Activated CD4-positive, alpha-beta T cell treated with anti-CD3 and anti-CD28 coated beads, Interleukin-2, amount 50 U/mL, for 24 hours (primary cell): Measurements from ENCODE around the gene QPRT.
"Not testable (repeated sequence)": the region's sequence is repeated elsewhere in the genome, so short reads cannot be mapped to it uniquely, and the experiment has no call there.

ENCODE experiments used
- DNase-seq, 2 donors: peaks; one replicate each; pipeline ENCODE4 v3.0.0-alpha.2; 2020; ENCODE audit warnings: low read depth in 1 of 2, low spot score in 1 of 2

Gene QPRT

DNA sequence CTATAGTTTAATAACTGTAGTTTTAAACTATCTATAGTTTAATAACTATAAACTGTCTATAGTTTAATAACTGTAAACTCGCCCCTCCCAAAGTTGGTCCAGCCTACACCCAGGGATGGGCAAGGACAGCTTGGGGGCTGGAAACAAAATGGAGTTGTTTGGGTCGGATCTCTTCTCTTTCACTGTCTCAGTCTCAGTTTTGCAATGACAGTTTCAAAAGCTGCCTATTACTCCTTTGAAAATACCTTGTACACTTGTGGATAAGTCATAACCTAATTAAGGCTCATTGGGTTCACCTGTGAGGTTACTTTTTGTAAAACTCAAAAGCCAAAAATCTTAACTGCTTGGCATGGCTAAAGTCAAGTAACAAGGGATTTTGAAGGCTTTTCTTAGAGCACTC, 35.4 kb downstream of the QPRT start:
- DNase-seq = no peak

DNA sequence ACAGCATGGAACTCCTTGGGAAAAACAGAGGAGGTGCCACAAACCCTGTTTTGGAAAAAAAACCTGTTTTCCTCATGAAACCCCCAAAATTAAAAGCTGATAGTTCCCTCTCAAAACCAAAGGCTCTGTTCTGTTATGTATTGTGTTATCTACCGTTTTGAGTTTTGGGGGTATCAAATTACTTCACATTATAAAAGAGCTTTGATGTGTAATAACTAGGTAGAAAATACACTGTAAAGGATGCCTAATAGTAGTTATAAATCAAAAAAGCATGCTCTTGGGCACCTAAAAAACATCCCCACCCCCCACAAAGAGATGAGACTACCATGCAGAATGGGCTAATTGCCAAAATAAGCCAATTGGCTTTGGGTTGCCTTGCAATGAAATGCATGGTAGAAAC, 36.0 kb downstream of the QPRT start:
- no peak for DNase-seq

DNA sequence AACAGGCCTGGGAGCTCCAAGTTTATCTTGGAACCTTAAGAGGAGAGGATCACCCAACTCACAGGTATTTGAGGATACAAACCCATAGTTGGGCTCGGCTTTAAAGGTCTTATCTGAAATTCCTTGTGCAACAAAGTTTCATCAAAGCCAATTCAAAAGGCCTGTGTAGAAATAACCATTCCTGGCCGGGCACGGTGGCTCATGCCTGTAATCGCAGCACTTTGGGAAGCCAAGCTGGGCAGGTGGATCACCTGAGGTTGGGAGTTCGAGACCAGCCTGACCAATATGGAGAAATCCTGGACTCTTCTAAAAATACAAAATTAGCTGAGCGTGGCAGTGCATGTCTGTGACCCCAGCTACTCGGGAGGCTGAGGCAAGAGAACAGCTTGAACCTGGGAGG, 38.1 kb downstream of the QPRT start:
- DNase-seq = no peak

DNA sequence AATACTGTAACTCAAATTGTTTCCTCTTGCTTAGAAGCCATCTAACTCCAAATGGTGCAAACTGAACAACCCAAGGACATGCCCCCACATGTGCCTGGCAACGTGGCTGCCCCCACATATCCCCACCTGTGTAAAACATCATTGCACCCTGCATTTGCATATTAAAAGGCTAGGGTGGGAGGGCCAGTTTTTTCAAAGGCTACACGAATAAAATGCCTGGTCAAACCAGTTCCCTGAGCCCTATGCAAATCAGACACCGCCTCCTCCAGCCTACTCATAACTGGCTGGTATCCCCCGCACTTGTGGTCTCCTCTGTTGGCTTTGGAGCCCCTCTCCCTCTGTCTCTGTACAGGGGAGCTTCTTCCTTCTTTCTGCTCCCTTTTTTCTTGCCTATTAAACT, 40.1 kb downstream of the QPRT start:
- no peak for DNase-seq

DNA sequence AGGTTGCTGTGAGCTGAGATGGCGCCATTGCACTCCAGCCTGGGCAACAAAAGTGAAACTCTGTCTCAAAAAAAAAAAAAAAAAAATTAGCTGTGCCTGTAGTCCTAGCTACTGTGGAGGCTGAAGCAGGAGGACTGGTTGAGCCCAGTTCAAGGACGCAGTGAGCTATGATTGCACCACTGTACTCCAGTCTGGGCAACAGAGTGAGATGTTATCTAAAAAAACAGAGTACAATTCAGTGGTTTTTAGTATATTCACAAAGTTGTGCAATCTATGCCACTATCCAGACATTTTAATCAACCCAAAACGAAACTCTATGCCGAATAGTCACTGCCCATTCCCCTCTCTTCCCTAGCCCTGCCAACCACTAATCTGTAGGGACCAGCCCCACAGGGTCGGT, 41.7 kb downstream of the QPRT start:
- DNase-seq = no peak

DNA sequence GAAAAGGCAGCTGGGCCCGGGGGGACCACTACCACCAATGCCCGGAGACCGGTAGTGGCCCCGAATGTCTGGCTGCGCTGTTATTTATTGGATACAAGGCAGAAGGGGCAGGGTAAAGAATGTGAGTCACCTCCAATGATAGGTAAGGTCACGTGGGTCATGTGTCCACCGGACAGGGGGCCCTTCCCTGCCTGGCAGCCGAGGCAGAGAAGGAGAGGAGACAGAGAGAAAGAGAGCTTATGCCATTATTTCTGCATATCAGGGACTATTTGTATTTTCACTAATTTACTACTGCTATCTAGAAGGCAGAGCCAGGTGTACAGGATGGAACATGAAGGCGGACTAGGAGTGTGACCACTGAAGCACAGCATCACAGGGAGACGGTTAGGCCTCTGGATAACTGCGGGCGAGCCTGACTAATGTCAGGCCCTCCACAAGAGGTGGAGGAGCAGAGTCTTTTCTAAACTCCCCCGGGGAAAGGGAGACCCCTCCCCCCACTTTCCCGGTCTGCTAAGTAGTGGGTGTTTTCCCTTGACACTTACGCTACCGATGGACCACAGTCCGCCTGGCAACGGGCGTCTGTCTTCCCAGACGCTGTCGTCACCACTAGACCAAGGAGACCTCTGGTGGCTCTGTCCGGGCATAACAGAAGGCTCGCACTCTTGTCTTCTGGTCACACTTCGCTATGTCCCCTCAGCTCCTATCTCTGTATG, 42.3 kb downstream of the QPRT start:
- DNase-seq = not testable (repeated sequence)

DNA sequence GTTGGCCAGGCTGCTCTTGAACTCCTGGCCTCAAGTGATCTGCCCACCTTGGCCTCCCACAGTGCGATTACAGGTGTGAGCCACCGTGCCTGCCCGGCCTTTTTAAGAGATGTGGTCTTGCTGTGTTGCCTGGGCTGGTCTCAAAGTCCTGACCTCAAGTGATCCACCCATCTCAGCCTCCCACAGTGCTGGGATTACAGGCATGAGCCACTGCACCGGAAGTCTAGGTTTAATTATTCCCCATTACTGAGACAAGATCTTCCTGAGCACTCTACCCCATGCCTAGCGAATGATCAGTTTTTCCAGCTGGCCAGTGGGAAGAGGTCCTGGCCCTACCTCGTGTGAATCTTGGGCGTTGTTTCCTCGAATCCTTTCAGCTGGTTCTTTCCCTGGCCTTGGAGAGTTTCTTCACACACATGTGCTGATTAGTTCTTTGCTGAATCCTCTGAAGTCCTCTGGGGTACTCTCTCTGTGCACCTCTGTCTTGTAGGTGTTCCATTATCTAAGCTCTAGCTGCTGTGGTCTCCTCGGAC, 47.9 kb downstream of the QPRT start:
- no peak for DNase-seq

DNA sequence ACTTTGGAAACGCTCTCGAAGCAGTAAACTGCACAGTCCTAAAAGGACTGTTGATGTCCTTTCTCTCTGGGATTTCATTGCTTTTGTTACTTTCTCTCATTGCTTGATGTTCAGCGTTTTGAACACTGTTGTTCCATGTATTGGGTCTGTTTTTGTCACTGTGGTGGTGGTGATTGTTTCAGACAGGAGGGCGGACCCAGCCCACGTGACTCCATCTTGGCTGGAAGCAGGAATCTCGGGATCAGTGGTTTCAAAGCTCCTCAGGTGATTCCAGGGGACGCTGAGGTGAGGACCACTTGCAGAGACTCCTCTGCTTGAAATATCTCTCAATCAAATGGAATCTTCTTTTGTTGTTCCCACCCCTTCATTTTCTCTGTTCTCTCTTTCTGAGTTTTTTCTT, 48.5 kb downstream of the QPRT start:
- no peak for DNase-seq

DNA sequence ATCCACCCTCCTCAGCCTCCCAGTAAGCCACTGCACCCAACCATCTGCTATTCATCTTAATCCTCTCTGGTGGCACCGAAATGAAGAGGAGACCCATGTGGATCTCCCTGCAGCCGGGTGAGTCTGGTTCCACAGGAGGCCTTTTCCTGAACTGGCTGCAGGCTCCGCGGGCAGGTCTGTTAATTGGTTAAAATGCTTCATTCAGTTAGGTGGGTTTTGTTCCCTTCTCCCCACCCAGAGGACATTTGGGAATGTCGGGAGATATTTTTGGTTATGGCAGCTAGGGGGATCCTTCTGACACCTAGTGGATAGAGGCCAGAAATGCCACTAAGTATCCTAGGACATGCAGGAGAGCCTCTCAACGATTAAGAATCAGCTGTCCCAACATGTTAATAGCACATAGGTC, 50.1 kb downstream of the QPRT start:
- DNase-seq = no peak

DNA sequence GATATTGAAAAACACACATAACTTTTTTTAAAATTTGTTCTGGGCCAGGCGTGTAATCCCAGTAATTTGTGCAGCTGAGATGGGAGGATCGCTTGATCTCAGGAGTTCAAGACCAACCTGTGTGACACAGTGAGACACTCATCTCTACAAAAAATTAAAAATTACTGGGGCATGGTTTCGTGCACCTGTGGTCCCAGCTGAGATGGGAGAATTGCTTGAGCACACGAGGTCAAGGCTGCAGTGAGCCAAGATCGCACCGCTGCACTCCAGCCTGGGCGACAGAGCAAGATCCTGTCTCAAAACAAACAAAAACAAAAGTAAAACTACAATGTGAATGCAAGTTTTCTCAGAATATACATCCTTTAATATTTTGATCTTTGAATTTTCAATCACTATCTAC, 51.7 kb downstream of the QPRT start:
- DNase-seq = no peak

DNA sequence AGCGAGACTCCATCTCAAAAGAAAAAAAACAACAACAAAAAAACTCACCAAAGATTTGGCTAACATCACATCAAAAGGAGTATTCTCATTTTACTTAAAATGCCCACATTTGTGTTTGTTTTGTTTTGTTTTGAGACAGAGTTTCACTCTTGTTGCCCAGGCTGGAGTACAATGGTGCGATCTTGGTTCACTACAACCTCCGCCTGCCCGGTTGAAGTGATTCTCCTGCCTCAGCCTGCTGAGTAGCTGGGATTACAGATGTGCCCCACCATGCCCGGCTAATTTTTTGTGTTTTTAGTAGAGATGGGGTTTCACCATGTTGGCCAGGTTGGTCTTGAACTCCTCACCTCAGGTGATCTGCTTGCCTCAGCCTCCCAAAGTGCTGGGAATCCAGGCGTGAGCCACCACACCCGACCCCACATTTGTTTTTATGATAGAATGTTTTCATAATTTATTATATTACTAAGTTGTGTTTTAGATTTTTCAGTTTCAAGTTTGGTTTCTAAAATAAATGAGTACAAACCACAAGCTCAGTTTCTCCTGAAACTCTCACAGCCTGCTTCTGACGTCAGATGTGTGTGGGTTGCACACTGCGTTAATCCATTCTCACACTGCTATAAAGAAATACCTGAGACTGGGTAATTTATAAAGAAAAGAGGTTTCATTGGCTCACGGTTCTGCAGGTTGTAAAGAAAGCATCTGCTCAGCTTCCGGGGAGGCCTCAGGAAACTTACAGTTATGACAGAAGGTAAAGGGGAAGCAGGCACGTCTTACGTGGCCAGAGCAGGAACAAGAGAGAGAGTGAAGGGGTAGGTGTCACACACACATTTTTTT, 53.0 kb downstream of the QPRT start:
- peak; percentile 46 to 84 for DNase-seq

DNA sequence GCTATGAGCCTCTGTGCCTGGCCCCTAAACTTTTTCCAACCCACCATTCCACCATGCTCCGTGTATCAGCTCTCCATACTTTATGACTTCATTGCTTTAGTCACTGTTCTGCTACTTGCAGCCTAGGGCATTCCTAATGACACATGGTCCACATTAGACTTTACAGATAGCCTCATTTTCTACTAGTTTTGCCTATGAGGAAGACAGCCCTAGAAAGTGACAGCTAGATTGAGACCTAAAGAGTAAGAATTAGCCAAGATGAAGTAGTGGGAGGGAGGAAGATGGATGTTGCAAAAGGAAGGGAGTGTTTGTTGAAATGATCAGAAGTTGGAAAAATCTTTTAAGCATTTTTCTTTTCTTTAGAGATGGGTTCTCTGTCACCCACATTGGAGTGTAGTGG, 55.8 kb downstream of the QPRT start:
- DNase-seq = no peak

DNA sequence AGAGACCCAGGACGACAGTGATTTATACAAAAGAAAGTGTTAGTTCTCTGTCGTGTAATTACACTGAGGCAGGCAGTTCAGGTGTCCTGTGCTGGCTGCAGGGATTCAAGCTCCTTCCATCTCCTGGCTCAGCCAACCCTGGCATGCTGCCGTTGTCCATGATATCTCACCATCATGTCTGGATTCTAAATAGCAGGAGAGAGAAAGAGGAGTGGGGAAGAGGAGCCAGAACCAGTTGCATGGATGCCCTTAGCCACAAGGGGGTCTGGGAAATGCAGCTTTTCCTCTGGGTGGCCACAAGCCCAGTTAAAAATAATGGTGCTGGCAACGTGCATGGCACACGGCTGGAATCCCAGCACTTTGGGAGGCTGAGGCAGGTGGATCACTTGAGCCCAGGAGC, 57.1 kb downstream of the QPRT start:
- DNase-seq = no peak

DNA sequence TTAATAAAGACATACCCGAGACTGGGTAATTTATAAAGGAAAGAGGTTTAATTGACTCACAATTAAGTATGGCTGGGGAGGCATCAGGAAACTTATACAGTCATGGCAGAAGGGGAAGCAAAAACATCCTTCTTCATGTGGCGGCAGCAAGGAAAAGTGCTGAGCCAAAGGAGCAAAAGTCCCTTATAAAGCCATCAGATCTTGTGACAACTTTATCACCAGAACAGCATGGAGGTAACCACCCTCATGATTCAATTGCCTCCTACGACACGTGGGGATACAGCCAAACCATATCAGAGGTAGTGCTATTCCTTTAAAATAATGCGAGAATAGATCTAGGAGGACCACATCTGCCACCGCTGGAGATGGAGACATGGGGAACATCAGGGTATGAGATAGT, 57.8 kb downstream of the QPRT start:
- DNase-seq = no peak

DNA sequence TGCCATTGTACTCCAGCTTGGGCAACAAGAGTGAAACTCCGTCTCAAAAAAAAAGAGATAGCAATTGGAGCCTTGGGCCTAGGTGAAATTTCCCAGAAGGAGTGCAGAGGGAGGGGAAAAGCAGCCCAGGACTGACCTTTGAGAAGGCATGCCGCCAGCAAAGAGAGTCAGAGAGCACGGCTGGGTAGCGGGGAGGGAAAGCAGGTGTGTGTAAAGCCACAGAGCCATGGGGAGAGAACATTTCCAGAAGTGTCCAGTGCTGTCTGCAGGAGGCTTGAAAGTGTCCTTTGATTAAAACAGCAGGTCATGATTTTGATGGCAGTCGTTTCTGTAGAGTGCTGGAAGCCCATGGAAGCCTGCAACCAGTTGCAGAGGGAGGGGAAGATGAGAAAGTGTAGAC, 58.7 kb downstream of the QPRT start:
- DNase-seq = no peak

DNA sequence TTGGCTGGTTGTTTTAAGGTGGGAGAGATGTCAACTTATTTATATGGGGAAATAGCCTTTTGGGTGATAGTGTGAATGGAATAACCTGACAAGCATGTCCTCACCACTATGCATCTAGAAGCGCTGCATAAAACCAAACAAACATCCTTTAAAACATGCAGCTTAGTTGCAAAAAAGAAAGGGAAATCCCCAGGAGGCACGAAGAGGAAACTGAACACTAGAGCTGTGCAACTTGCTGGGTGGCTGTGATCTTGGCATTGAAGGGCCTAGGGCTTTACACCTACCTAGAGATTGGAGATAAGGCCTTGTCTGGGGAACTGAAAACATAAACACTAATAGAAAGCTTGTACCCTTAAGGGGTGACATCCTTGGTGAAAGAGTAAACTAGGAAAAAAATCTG, 59.5 kb downstream of the QPRT start:
- peak in 1 of 2 donors; percentile 46 for DNase-seq

DNA sequence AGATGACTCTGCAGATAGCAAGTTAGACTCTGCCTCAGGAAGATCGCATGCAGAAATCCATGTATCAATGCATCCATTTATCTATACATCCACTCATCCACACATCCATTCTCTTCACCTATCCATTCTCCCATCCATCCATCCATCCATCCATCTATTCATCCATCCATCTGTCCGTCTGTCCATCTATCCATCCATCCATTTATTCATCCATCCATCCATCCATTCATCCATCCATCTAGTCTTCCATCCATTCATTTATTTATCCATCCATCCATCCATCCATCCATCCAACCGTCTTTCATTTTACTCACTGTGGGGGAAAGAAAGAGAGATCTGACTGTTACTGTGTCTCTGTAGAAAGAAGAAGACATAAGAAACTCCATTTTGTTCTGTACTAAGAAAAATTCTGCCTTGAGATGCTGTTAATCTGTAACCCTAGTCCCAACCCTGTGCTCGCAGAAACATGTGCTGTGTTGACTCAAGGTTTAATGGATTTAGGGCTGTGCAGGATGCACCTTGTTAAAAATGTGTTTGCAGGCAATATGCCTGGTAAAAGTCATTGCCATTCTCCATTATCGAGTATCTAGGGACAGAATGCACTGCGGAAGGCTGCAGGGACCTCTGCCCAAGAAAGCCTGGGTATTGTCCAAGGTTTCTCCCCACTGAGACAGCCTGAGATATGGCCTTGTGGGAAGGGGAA, 61.1 kb downstream of the QPRT start:
- DNase-seq = not testable (repeated sequence)

DNA sequence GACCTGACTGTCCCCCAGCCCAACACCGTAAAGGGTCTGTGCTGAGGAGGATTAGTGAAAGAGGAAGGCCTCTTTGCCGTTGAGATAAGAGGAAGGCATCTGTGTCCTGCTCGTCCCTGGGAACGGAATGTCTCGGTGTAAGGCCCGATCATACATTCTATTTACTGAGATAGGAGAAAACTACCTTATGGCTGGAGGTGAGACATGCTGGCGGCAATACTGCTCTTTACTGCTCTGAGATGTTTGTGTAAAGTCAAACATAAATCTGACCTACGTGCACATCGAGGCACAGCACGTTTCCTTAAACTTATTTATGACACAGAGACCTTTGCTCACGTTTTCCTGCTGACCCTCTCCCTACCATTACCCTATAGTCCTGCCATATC, 61.6 kb downstream of the QPRT start:
- DNase-seq = not testable (repeated sequence)

DNA sequence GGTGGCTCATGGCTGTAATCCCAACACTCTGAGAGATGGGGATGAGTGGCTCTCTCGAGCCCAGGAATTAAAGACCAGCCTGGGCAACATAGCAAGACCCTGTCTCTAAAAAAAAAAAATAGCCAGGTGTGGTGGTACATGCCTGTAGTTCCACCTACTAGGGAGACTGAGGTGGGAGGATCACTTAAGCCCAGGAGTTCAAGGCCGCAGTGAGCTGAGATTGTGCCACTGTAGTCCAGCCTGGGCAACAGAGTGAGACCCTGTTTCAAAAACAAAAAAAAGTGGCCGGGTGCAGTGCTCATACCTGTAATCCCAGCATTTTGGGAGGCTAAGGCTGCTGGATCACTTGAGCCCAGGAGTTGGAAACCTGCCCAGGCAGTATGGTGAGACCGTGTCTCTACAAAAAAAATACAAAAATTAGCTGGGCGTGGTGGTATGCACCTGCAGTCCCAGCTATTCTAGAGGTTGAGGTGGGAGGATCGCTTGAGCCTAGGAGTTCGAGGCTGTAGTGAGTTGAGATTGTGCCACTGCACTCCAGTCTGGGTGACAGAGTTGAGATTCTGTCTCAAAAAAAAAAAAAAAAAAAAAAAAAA, 63.8 kb downstream of the QPRT start:
- DNase-seq = no peak

DNA sequence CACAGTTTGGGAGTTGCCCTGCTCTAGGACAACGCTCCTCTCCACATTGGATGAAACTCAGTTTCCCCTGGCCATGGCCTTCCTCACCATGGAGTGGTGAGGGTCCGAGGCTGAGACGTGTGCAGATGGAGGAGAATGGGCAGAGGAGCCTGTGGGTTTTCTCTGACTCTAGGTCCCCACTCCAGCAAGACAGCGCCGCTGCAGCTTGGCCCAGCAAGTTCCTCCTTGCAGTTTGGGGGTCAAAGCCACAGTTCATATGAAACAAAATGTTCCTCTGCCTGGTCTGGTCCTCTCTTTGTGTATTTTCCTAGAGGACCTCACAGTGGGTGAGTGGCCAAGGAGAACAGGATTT, 64.5 kb downstream of the QPRT start:
- DNase-seq = no peak

DNA sequence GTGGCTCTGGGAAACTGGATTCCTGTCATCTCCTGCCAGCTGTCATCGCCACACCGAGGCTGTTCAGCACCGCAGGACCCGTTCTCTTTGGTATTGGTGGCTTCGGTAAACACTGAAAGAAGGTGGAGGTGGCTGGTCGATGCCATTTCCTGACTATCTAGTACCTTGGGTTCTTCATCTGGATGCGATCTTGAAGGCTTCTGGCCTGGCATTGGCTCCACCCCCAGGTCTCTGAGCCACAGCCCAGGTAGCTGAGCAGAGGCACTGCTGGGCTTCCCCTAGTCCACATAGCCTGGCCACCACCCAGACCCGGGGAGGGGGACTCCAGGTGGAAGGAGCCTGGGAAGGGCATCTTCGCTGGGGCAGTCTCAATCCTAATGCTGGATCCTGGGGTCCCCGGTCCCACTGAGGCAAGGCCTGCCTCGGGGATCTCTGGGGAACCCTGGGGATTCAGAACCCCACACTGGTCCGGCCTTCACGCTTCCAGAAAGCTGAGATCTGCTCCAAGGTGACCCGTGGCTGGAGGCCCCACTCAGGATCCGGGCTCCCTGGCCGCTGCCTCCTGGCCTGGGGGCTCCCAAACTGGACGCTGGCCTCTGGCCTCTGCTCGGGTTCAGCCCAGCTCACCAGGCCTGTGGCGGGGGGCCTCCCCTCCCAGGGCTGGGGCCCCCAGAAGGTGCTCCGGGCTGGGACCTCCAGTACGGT, 65.0 kb downstream of the QPRT start:
- no peak for DNase-seq
